HG02970 (cell line): ENCODE results near the gene EPHA6.
A peak's percentile ranks its signal among the peaks of the same experiment; 100 is the strongest.

Source experiments
- ATAC-seq: cut with Tn5 transposase; IDR thresholded peaks from one replicate; pipeline ENCODE4 v1.9.1; 2021; ENCODE audit warnings: mild to moderate bottlenecking, moderate library complexity, moderate number of reproducible peaks; ENCODE audit not compliant: unreplicated experiment, low FRiP score

Gene EPHA6

GRCh38 chr3:97744289-97744688 is 929.9 kb downstream of the EPHA6 start:
- no peak for ATAC-seq

GRCh38 chr3:97763586-97764406 is 949.4 kb downstream of the EPHA6 start:
- ATAC-seq = peak; percentile 30

- peak; percentile 97 for ATAC-seq
These were observed 950.2 kb downstream of the EPHA6 start, which contains the start of gene ARL6 for GRCh38 chr3:97764407-97765238. TSS of gene ARL6 (plus strand) at chr3:97764758. CDS start at chr3:97768108, 3,350 bp downstream.

- no peak for ATAC-seq
These were observed 950.9 kb downstream of the EPHA6 start for GRCh38 chr3:97765336-97765735.

GRCh38 chr3:97772926-97773325 is 958.5 kb downstream of the EPHA6 start:
- no peak for ATAC-seq

- ATAC-seq = no peak
These were observed 963.8 kb downstream of the EPHA6 start for GRCh38 chr3:97778152-97778551.

GRCh38 chr3:97793420-97794019 is 979.1 kb downstream of the EPHA6 start:
- ATAC-seq = peak; percentile 66

GRCh38 chr3:97795951-97796350 is 981.6 kb downstream of the EPHA6 start:
- ATAC-seq = no peak
